DMS114 treated with DMSO at 0.1 percent for 48 hours (cell line): Measurements from ENCODE around the gene SUCO.

Source experiments
- DNase-seq: peaks from one replicate; lab custom pipeline; 2025; ENCODE audit not compliant: unreplicated experiment; lab: John Stamatoyannopoulos, UW

SUCO gene

GRCh38 chr1:172515927-172516326 is 17.0 kb upstream of the SUCO start:
- DNase-seq, result no peak

GRCh38 chr1:172517081-172517480 is 15.9 kb upstream of the SUCO start:
- DNase-seq, result no peak

- no peak for DNase-seq
Observed at GRCh38 chr1:172517545-172517944, 15.4 kb upstream of the SUCO start.

- DNase-seq, result no peak
Observed at GRCh38 chr1:172529304-172529703, 3.6 kb upstream of the SUCO start.

- no peak for DNase-seq
Observed at GRCh38 chr1:172530000-172530399, 3.0 kb upstream of the SUCO start.

- no peak for DNase-seq
Observed at GRCh38 chr1:172531412-172532182, 1.4 kb upstream of the SUCO start.

GRCh38 chr1:172532183-172532699 is 709 bp upstream of the SUCO start:
- peak; percentile 97 for DNase-seq

GRCh38 chr1:172533513-172534151 is 682 bp downstream of the SUCO start:
- no peak for DNase-seq

- DNase-seq, result no peak
Observed at GRCh38 chr1:172536256-172536655, 3.3 kb downstream of the SUCO start.

- no peak for DNase-seq
Observed at GRCh38 chr1:172537366-172537765, 4.4 kb downstream of the SUCO start.

- no peak for DNase-seq
Observed at GRCh38 chr1:172537827-172538391, 5.0 kb downstream of the SUCO start.

- no peak for DNase-seq
Observed at GRCh38 chr1:172540635-172541034, 7.7 kb downstream of the SUCO start.

GRCh38 chr1:172544481-172545104 is 11.6 kb downstream of the SUCO start:
- DNase-seq, result no peak

- no peak for DNase-seq
Observed at GRCh38 chr1:172545396-172546004, 12.6 kb downstream of the SUCO start.

GRCh38 chr1:172547071-172547470 is 14.1 kb downstream of the SUCO start:
- no peak for DNase-seq

- no peak for DNase-seq
Observed at GRCh38 chr1:172549621-172550280, 16.8 kb downstream of the SUCO start.

GRCh38 chr1:172551279-172551678 is 18.3 kb downstream of the SUCO start:
- no peak for DNase-seq

GRCh38 chr1:172554915-172555314 is 22.0 kb downstream of the SUCO start:
- DNase-seq, result no peak

- DNase-seq, result no peak
Observed at GRCh38 chr1:172556461-172556860, 23.5 kb downstream of the SUCO start.

GRCh38 chr1:172557270-172557669 is 24.3 kb downstream of the SUCO start:
- no peak for DNase-seq
